Fibroblast of villous mesenchyme (primary cell): ENCODE data around the gene PKLR. TPM values are rescaled to one million over a fixed set of nuclear protein-coding genes. Genes with fewer than 3 reads are reported as not detected.

Experiments used
- DNase-seq: peaks from one replicate; pipeline ENCODE4 v3.0.0-alpha.2; 2010; ENCODE audit warnings: low read depth
- H3K4me3 ChIP-seq: 2 replicates; pipeline ENCODE4 v1.5.1; 2011; ENCODE audit warnings: low read depth, mild to moderate bottlenecking, low read length
- total RNA-seq: library from RNA; depleted of rRNA; stranded (reverse); fragments of >200 nt; gene quantifications from 2 replicates; pipeline ENCODE4 v1.2.3, GENCODE V29; 2012
- TF ChIP-seq, protein P1 (sequence below): IDR thresholded peaks from 2 replicates; pipeline ENCODE4 v1.5.1; 2012; ENCODE audit warnings: low read depth, mild to moderate bottlenecking, low read length; ENCODE audit not compliant: insufficient read depth

The PKLR gene
- total RNA-seq, 1 donor: not detected

DNA sequence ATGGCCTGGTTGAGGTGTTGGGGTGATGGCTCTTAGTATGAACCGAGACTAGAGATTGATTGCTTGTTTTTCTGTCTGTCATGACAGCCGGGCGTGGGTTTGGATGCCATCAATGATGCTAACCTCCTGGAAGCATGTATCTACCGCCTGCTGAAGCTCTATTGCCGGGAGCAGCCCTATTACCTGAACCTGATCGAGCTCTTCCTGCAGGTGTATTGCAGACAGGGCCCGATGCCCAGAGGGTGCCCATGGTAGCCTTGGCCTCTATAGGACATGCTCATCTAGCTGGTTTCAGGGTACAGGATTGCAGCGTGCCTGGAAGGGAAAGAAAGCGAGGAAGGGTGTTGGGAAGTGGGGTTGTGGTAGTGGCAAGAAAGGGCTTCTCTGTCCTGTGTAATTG is 16.8 kb upstream of the PKLR start:
- TF ChIP-seq, protein P1, sequence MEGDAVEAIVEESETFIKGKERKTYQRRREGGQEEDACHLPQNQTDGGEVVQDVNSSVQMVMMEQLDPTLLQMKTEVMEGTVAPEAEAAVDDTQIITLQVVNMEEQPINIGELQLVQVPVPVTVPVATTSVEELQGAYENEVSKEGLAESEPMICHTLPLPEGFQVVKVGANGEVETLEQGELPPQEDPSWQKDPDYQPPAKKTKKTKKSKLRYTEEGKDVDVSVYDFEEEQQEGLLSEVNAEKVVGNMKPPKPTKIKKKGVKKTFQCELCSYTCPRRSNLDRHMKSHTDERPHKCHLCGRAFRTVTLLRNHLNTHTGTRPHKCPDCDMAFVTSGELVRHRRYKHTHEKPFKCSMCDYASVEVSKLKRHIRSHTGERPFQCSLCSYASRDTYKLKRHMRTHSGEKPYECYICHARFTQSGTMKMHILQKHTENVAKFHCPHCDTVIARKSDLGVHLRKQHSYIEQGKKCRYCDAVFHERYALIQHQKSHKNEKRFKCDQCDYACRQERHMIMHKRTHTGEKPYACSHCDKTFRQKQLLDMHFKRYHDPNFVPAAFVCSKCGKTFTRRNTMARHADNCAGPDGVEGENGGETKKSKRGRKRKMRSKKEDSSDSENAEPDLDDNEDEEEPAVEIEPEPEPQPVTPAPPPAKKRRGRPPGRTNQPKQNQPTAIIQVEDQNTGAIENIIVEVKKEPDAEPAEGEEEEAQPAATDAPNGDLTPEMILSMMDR: no peak
- no peak for DNase-seq
- H3K4me3 ChIP-seq: no peak overlapping the region

DNA sequence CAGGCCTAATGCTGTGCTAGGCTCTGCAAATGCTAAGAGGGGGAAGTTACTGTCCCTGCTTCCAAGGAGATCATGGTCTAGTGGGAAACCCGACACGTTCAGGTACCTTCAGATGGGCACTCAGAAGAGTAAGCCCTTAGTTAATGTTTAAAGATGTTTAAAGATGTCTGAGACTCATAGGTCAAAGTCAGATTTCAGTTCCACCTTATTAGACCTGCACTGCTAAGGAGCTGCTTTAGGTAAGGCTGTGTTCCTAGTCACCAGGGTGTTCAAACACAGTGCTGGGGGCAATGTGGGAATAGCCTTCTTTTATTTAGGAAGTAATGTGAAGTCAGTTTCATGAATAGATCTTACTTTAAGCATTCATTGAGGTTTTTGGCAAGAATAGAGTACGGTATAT is 15.7 kb upstream of the PKLR start:
- no peak overlapping the region for H3K4me3 ChIP-seq
- DNase-seq: no peak
- TF ChIP-seq, protein P1: no peak

DNA sequence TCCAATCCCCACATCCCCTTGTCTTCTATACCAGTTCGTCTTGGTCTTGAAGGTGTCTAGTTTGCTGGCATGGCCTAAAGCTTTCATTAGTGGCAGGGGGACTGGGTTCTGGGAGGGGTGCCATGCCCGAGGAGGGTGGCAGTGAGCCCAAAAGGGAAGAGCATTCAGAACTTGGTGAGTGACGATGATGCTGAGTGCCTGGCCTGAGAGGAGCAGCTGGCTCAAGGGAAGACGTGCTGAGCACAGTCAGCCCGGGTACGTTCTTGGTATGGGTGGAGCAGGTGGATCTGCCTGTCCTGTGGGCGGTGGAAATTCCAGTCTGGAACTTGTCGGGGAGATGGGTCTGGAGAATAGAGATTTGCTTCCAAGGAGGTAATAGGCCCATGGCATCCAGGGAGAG is 12.0 kb upstream of the PKLR start:
- no peak overlapping the region for H3K4me3 ChIP-seq
- no peak for DNase-seq
- TF ChIP-seq, protein P1: no peak

DNA sequence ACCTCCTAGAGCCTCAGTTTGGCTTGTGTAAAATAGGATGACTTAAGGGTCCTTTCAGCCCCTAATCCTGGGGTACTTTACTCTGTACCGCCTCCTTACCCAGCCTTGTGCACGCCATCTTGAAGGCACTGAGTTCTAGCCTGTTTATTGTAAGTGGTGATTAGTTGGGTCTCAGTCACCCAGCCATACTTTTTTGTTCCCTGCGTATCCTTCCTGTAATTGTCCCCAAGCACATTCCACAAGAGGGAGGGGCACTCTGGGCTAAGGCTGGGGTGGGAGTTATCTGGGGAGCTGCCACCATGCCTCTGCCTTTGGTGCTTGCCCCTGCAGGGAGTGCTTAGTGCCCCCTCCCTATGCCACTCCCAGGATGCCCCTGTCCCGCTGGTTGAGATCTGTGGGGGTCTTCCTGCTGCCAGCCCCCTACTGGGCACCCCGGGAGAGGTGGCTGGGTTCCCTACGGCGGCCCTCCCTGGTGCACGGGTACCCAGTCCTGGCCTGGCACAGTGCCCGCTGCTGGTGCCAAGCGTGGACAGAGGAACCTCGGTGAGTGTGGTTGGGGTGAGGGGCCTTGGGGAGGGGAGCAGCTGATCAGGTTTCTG is 8.3 kb upstream of the PKLR start:
- H3K4me3 ChIP-seq: peak overlapping the region; percentile 74
- DNase-seq: no peak
- TF ChIP-seq, protein P1: no peak

DNA sequence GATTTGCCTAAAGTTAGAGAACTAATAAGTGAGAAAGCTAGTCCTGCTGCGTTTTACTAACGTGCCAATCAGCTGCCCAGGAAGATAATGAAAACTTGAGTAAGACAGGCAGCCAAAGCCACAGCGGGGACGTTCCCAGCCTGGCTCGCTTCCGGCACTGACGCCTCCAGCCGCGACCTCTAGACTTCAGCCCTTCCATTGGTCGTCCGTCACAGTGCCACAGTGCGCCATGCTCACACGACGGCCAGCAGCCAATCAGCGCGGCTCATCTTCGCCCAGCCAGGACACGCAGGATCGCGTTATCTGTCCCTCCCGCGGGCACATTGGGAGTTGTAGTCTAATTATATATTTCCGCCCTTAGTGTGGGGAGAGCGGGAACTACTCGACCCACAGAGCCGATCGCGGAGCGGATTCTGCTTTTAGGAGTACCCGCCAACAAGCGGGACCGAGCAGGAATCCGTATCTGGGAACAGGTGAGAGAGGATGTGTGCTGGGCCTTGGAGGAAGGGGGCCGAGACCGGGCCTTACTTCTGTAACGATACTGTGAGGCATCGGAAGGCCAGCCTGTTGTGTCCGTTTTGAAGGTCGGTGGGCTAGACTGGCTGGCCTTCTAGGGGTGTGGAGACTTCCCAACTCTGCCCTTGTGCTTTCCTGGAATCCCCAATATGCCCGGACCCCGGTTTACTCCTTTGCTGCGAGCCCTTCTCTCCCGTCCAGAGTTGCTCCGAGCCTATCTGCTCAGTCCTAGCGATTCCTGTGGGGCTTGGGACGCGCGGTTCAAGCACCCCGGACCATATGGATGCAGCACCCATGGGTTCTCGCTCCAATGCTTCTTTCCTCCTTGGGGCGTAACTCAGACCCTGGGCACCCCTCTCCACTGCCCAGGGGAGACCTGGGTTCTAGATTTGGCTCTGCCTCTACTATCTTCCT is 7.5 kb upstream of the PKLR start, which contains the start of gene FDPS:
Gene FDPS, plus strand, starts transcription at position 374 of the 930 bp plus-strand sequence. CDS start 924 bp downstream, outside the sequence.
- peak within 1 kb of the TSS; percentile 74 for H3K4me3 ChIP-seq
- peak; percentile 99 for DNase-seq
- TF ChIP-seq, protein P1: no peak

DNA sequence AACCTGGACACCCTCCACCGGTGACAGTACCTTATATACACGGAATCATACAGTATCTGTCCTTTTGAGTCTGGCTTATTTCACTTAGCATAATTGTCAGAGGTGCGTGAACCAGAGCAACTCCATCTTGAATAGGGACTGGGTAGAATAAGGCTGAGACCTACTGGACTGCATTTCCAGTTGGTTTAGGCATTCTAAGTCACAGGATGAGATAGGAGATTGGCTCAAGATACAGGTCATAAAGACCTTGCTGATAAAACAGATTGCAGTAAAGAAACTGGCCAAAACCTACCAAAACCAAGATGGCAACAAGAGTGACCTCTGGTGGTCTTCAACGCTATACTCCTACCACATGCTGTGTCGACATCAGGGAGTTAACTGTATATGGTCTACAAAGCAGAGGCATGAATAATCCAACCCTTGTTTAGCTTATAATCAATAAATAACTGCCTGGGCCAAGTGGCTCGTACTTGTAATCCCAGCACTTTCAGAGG is 6.1 kb upstream of the PKLR start:
- peak; percentile 77 for DNase-seq
- TF ChIP-seq, protein P1: peak; percentile 45

More for the DNA sequence above, 6.1 kb upstream of the PKLR start:
- no peak overlapping the region for H3K4me3 ChIP-seq
